ENCODE results near the gene MTHFS.

The MTHFS gene

GRCh38 chr15:79883579-79884203, 13.1 kb downstream of the MTHFS start:
- in situ Hi-C loops (cut with MboI; ENCODE audit: low sequenced_read_pairs), result loop anchor here (25.0 kb wide), 1 partner anchor 96 kb away; no protein-coding TSS in a partner anchor

- in situ Hi-C loops (cut with MboI; ENCODE audit: low sequenced_read_pairs), result loop anchor here (25.0 kb wide), 1 partner anchor 94 kb away; no protein-coding TSS in a partner anchor
These were observed 15.1 kb downstream of the MTHFS start for GRCh38 chr15:79881668-79882067.

- in situ Hi-C loops (cut with MboI; ENCODE audit: low sequenced_read_pairs), result loop anchor here (25.0 kb wide), 1 partner anchor 94 kb away; no protein-coding TSS in a partner anchor
These were observed 15.6 kb downstream of the MTHFS start for GRCh38 chr15:79881254-79881653.

GRCh38 chr15:79878078-79878705, 18.6 kb downstream of the MTHFS start:
- in situ Hi-C loops (cut with MboI; ENCODE audit: low sequenced_read_pairs), result loop anchor here (25.0 kb wide), 1 partner anchor 91 kb away; no protein-coding TSS in a partner anchor

GRCh38 chr15:79875213-79875612, 21.6 kb downstream of the MTHFS start:
- in situ Hi-C loops (cut with MboI; ENCODE audit: low sequenced_read_pairs), result loop anchor here (25.0 kb wide), 1 partner anchor 88 kb away; no protein-coding TSS in a partner anchor

GRCh38 chr15:79874242-79874641, 22.6 kb downstream of the MTHFS start:
- in situ Hi-C loops (cut with MboI; ENCODE audit: low sequenced_read_pairs), result loop anchor here (25.0 kb wide), 1 partner anchor 512 kb away; no protein-coding TSS in a partner anchor

GRCh38 chr15:79872358-79873017, 24.3 kb downstream of the MTHFS start:
- in situ Hi-C loops (cut with MboI; ENCODE audit: low sequenced_read_pairs), result loop anchor here (25.0 kb wide), 1 partner anchor 510 kb away; no protein-coding TSS in a partner anchor

- in situ Hi-C loops (cut with MboI; ENCODE audit: low sequenced_read_pairs), result loop anchor here (25.0 kb wide), 1 partner anchor 506 kb away; no protein-coding TSS in a partner anchor
These were observed 28.3 kb downstream of the MTHFS start for GRCh38 chr15:79868554-79868953.

- in situ Hi-C loops (cut with MboI; ENCODE audit: low sequenced_read_pairs), result loop anchor here (25.0 kb wide), 1 partner anchor 502 kb away; no protein-coding TSS in a partner anchor
These were observed 32.9 kb downstream of the MTHFS start for GRCh38 chr15:79863886-79864285.

- in situ Hi-C loops (cut with MboI; ENCODE audit: low sequenced_read_pairs), result loop anchor here (25.0 kb wide), 1 partner anchor 500 kb away; no protein-coding TSS in a partner anchor
These were observed 34.6 kb downstream of the MTHFS start for GRCh38 chr15:79862191-79862590.

- in situ Hi-C loops (cut with MboI; ENCODE audit: low sequenced_read_pairs), result loop anchor here (25.0 kb wide), 1 partner anchor 498 kb away; no protein-coding TSS in a partner anchor
These were observed 36.2 kb downstream of the MTHFS start for GRCh38 chr15:79860661-79861060.

GRCh38 chr15:79858469-79858868, 38.3 kb downstream of the MTHFS start:
- in situ Hi-C loops (cut with MboI; ENCODE audit: low sequenced_read_pairs), result loop anchor here (25.0 kb wide), 1 partner anchor 496 kb away; no protein-coding TSS in a partner anchor

- in situ Hi-C loops (cut with MboI; ENCODE audit: low sequenced_read_pairs), result loop anchor here (25.0 kb wide), 1 partner anchor 491 kb away; no protein-coding TSS in a partner anchor
These were observed 43.1 kb downstream of the MTHFS start for GRCh38 chr15:79853492-79854328.

GRCh38 chr15:79849789-79850188, 47.0 kb downstream of the MTHFS start:
- in situ Hi-C loops (cut with MboI; ENCODE audit: low sequenced_read_pairs), result loop anchor here (25.0 kb wide), 1 partner anchor 487 kb away; no protein-coding TSS in a partner anchor

GRCh38 chr15:79846539-79846938, 50.3 kb downstream of the MTHFS start:
- in situ Hi-C loops (cut with MboI; ENCODE audit: low sequenced_read_pairs), result no loop called here

- in situ Hi-C loops (cut with MboI; ENCODE audit: low sequenced_read_pairs), result no loop called here
These were observed 52.6 kb downstream of the MTHFS start for GRCh38 chr15:79844221-79844620.

GRCh38 chr15:79837846-79838245, 59.0 kb downstream of the MTHFS start:
- in situ Hi-C loops (cut with MboI; ENCODE audit: low sequenced_read_pairs), result no loop called here

- in situ Hi-C loops (cut with MboI; ENCODE audit: low sequenced_read_pairs), result no loop called here
These were observed 62.3 kb downstream of the MTHFS start for GRCh38 chr15:79834495-79834894.

GRCh38 chr15:79832367-79833120, 64.3 kb downstream of the MTHFS start:
- in situ Hi-C loops (cut with MboI; ENCODE audit: low sequenced_read_pairs), result no loop called here
